NCI-H2029 (cell line): ENCODE measurements around the gene SPSB3.
"Not testable (repeated sequence)": the region's sequence is repeated elsewhere in the genome, so short reads cannot be mapped to it uniquely, and the experiment has no call there.

Experiments used
- DNase-seq: peaks from one replicate; lab custom pipeline; 2025; lab: John Stamatoyannopoulos, UW

Gene SPSB3

GRCh38 chr16:1816396-1817275, 34.3 kb upstream of the SPSB3 start:
- DNase-seq, result no peak

- no peak for DNase-seq
Measured at GRCh38 chr16:1815461-1815860, 33.1 kb upstream of the SPSB3 start.

- no peak for DNase-seq
Measured at GRCh38 chr16:1812732-1813163, 30.4 kb upstream of the SPSB3 start.

GRCh38 chr16:1810536-1810935, 28.2 kb upstream of the SPSB3 start:
- no peak for DNase-seq

- no peak for DNase-seq
Measured at GRCh38 chr16:1810106-1810505, 27.7 kb upstream of the SPSB3 start.

GRCh38 chr16:1809281-1809801, 27.0 kb upstream of the SPSB3 start:
- DNase-seq, result no peak

GRCh38 chr16:1808691-1809090, 26.3 kb upstream of the SPSB3 start:
- no peak for DNase-seq

GRCh38 chr16:1807626-1808025, 25.3 kb upstream of the SPSB3 start:
- no peak for DNase-seq

- no peak for DNase-seq
Measured at GRCh38 chr16:1800701-1801100, 18.3 kb upstream of the SPSB3 start.

- DNase-seq, result not testable (repeated sequence)
Measured at GRCh38 chr16:1799263-1799662, 16.9 kb upstream of the SPSB3 start.

GRCh38 chr16:1794908-1795666, 12.7 kb upstream of the SPSB3 start:
- no peak for DNase-seq

- no peak for DNase-seq
Measured at GRCh38 chr16:1794221-1794871, 12.0 kb upstream of the SPSB3 start.

GRCh38 chr16:1793578-1794220, 11.3 kb upstream of the SPSB3 start, which contains the start of gene IGFALS:
Gene IGFALS (minus strand): TSS chr16:1793705. CDS start chr16:1793652, 53 bp downstream.
- no peak for DNase-seq

GRCh38 chr16:1792836-1793577, 10.6 kb upstream of the SPSB3 start:
- no peak for DNase-seq

GRCh38 chr16:1791943-1792812, 9.8 kb upstream of the SPSB3 start:
- DNase-seq, result no peak

- DNase-seq, result no peak
Measured at GRCh38 chr16:1791256-1791942, 9.0 kb upstream of the SPSB3 start.

- no peak for DNase-seq
Measured at GRCh38 chr16:1790611-1791255, 8.4 kb upstream of the SPSB3 start.

- DNase-seq, result no peak
Measured at GRCh38 chr16:1790261-1790610, 7.9 kb upstream of the SPSB3 start.

GRCh38 chr16:1789643-1790045, 7.3 kb upstream of the SPSB3 start:
- no peak for DNase-seq
